Medulla oblongata (tissue), 1 donor: Measurements from ENCODE around the gene C1QTNF4.

Source experiments
- DNase-seq: peaks from one replicate; pipeline ENCODE4 v3.0.0-alpha.2; 2015; ENCODE audit errors: extremely low spot score

C1QTNF4 gene

DNA sequence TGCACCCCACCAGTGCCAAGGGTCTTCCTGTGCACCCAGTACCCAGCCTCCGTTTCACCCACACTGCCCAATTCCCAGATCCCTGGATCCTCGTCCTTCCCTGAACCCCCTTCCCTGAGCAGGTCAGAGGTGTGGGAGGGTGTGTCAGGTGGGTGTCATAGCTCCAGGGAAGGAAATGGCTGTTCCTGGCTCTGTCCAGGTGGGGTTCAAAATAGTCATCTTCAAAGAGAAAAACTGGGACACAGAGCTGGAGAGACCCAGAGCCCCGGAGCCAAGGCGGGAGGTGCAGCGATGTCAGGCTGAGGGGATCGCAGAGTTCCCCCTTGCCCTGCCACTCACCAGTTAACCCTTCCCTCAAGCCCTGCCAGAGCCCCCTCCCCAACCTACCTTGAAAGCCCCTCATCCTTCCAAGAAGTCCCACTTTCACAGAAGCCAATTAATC, 698 bp downstream of the C1QTNF4 start:
- DNase-seq, result no peak

DNA sequence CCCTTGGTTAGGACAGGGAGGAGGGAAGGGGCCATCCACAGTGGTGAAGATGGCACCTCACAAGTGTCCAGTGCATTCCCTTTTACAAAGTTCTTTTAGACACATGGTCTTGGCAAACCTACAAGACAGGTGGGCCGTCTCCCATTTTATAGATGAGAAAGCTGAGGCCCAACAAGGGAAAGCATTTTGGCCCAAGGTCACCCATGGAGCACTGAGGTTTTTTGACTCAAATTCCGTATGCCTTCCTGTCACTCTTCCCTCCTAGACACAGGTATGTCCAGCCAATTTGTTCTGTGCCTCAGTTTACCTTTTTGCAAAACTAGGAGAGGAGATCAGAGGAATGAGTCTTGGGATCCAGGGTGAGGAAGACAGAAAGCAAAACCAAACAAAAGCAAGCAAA, 1.2 kb downstream of the C1QTNF4 start:
- DNase-seq, result no peak

DNA sequence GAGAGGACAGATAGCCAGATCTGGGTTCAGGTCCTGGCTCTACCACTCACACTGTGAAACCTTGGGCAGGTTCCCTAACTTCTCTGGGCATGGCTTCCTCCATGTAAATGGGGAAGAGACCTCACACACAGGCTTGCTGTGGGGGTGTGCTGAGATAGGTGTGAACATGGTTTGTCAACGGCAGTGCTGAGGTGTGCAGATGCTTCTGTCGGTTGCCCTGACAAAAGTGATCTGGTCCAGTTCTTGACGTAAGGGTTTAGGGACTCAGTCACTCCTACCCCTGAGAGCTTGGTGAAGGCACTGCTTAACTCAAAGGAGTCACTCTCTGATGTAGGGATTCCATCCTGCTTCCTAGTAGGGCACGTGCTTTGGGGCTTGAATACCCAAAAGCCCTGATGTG, 2.0 kb downstream of the C1QTNF4 start:
- DNase-seq, result no peak

DNA sequence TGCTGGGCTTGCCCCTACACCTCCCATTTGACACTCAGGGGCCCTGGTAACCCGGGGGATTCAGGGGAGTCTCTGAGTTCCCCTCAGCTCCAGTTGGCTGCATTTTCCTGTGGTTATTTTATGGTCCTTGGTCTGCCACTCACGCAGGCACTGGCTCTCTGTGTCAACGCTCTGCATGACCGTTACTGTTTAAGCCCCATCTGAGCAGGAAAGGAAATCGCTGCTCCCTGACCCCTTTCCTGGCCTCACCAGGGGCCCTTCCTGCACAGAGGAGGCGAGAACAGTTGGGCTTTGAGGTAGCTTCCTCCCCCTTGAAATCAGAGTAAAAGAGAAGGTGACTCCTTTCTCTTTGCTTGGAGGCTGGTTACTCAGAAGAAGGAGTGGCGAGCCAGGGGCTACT, 2.4 kb downstream of the C1QTNF4 start:
- no peak for DNase-seq

DNA sequence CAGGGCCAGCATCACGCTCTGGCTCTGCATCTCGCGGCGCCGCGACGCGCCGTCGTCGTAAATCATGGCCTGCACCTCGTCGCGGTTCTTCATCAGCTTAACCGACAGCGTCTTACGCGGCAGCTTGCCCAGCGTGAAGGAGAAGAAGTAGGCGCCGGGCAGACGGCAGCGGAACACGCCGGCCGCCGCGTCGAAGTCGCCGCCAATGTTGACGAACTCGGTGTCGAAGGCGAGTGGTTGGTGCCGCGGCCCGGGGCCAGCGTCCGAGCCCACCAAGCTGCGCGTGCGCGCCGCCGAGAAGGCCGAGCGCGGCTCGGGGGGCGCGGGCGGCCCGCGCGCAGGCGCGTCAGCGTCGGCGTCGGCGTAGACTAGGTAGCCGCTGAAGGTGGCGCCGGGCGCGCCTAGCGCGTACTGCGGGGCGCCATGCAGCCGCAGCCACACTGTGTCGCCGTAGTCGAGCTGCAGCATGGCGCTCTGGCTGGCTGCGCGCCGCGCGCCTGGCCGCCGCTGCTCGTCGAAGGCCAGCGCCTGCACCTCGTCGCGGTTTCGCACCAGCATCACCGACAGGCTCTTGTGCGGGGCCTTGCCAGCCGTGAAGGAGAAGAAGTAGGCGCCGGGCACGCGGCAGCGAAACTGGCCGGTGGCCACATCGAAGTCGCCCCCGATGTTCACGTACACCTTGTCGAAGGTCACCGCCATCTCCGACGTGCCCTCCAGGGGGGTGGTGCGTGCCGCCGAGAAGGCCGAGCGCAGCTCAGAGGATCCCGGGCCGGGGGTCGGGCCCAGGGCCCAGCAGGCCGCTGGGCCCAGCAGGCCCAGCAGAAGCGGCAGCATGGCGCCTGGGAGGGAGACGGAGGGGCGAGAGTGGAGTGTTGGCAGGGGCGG, 4.0 kb downstream of the C1QTNF4 start:
- DNase-seq, result no peak

DNA sequence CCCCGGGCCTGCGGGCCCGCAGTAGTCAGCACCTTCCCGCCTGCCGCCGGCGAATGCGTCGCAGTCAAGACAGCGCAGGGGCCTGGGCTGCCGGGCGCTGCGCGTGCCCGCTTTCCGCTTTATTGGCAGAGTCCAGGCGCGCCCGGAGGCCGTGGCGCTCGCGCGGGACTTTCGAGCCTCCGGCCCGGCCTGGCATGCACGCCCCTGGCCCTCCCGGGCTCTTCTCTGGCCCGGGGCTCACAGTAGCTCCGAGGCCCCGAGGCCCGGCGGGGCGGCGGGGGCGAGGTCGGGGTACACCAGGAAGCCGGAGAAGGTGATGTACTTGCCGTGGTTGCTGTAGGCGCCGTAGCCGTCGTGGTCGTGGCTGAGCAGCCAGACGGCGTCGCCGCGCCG, 4.6 kb downstream of the C1QTNF4 start:
- DNase-seq, result no peak

DNA sequence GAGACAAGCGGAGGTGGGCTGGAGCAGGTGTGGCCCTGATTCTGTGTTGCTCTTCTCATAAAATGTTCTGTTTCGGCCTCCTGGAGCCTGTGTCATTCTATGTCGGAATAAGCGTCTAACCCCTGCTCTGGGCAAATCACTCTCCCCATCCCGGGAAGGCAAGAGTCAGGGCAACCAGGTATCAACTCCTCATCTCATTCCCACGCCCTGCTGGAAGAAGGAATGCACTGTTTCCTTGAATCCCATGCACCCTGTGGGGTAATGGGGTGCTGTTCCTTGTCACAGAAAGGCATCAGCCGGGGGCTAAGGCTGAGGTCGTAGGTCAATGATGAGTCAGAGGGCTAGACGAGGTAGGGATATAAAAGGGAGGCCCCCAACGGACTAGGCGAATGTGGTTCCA, 5.1 kb downstream of the C1QTNF4 start:
- DNase-seq, result no peak

DNA sequence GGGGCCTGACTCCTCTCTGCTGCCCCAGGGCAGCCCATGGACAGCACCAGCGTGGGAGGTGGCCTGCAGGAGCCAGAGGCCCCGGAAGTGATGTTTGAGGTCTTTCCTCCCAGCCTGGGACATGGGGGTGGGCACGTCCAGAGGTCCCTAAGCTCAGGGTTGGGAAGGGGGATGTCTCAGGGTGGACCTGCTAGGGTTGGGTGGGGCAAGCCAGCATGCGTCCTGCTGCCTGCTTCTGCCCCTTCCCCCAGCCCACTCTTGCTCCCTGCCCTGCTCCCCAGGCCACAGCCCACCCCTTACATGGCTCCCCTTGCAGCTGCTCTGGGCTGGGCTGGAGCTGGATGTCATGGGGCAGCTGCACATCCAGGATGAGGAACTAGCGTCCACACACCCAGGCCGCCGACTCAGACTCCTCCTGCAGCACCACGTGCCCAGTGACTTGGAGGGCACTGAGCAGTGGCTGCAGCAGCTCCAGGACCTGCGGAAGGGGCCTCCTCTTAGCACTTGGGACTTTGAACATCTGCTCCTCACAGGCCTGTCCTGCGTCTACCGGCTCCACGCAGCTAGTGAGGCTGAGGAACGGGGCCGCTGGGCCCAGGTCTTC, 6.4 kb downstream of the C1QTNF4 start:
- DNase-seq, result peak; percentile 81

DNA sequence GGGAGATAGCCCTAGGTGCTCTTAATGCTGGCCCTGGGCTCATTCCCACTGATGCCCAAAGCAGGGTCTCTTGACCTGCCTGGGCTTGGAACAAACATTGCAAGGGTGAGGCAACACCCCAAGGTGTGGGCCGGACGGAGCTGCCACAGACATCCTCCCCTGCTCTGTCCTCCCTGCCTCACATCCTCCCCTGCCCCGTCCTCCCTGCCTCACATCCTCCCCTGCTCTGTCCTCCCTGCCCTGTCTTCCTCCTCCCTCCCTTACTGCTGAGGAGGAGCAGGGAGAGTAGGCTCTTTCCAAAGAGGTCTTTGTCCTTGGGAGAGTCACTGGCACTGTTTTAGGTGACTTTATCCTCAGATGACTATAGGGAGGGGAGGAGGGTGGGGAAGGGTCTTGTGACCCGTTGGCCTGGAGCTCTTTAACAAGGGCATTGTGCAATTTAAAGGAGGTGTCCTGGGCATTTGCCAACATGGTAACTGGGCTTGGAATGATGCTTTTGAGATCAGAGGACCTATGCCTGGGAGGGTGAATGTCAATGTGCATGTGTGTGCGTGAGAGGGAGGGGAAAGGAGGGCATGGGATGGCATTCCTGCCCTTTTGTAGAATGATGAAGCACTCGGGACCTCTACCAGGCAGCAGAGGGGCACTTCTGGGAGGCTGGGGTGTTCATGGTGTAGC, 7.0 kb downstream of the C1QTNF4 start:
- DNase-seq, result no peak

DNA sequence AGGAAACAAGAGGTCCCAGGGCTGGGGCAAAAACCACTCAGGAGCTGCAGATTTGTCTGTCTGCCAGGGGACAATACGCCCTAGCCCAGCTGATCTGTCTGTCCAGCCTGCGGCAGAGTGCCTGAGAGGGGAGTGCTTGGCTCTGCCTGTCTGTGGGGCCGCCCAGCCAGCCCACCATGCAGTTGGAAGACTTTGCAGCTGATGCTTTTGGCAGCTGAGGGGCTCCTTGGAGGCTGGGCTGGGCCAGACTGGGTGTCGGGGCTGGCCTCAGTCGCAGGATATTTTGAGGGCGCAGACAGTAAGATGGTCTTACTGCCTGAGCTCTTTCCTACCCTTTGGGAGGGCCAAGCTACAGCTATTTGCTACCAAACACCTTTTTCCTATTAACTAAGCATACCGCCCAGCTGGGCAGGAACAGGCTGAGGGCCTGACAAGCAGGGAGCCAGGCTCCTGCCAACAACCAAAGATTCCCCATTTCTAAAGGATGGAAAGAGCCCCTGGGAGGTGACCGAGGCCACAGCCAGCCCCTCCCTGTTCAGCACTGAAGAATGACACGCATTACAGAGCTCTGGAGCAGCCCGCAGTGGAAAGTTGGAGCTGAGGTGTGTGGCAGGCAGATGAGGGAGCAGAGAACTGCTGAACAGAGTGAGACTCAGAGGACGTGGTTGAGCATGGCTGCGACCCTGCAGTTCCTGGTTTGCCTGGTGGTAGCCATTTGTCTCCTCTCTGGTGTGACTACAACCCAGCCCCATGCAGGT, 7.9 kb downstream of the C1QTNF4 start, which contains the start of gene FAM180B:
FAM180B (plus strand) TSS at position 581 of the 758 bp plus-strand sequence; CDS start at position 672, 91 bp downstream.
- DNase-seq, result peak; percentile 77

DNA sequence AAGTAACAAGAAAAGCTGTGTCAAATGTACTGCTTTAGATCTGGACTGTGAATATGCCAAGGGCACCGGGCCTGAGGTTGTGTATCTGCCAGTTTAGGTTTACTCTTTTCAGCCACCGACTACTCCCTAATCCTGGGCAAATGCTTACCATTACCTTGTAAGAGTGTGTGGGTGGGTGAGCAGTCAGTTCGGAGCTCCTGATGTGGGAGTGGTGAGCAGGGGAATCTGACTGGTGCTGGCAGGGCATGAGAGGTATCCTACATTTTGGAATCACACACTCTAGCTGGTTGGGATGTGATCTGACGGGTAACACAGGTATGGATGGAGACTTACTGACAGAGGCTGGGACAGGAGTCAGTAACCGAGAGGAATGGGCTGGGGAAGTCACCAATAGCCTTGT, 10.4 kb downstream of the C1QTNF4 start:
- DNase-seq, result no peak

DNA sequence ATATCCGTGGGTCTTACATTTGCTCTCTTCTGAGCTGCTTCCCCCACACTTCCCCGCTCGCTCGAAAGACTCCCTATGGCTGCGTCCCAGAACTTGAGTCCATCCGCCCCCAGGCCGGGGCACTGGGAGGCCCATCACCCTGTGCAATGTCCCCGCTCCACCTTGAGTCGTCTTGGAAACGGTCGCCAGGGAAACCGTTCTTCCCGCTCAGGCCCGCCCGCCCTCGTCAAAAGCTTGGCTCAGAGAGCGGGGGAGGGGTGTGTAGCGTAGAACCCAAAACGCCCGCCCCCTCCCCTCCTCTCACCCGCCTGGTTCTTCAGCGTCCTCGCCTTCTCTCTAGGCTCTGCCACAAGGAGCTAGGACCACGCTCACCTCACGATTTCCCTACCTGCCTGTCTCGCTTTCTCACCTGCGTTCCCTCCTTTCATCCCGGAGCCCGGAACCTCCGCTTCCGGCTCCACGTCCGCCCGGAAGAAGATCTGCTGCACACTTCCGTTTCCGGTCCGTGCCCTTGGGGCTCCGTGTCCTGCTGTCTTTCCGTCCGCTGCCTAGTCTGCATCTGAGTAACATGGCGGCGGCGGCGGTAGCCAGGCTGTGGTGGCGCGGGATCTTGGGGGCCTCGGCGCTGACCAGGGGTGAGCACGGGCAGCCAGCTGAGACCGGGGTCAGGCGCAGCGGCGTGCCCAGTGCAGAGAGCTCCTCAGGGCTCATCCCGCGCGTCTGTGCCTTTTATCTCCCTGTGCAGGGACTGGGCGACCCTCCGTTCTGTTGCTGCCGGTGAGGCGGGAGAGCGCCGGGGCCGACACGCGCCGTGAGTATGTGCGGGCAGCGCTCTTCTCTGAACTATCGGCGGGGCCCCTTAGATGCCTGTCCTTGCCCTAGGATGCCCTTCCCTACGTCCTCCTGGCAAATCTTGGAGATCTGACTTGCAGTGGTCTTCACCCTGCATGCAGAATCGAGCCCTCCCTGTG, 15.4 kb downstream of the C1QTNF4 start, which contains the start of the genes KBTBD4 and NDUFS3:
KBTBD4 (minus strand) TSS at position 447 of the 971 bp plus-strand sequence; CDS start at position 428, 19 bp downstream.
NDUFS3 (plus strand) TSS at position 551 of the 971 bp plus-strand sequence; CDS start at position 569, 18 bp downstream.
- peak; percentile 94 for DNase-seq

DNA sequence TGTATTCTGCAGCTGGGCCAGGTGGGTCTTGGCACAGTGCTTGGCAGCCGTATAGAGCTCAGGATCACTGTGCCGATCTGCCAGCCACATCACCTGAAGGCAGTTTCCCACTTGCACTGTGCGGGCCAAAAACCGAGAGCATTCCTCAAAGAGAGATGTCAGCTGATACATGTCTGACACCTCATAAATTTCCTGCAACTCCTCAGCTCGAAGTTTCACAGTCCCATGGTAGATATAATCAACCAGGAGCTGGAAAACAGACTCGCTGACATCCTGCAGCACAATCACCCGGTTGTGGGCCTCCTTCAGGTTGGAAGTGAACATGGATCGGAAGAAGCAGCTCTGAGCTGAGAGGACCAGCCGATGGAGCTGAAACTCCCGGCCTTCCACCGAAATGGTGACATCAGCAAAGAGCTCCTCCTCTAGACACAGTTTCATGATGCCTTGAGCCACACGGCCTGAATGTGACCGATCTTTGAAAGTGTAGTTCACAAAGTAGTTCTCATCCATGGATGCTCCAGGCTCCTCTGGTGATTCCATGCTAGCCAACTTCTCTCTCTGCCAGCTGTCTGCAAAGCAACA, 16.7 kb downstream of the C1QTNF4 start:
- DNase-seq, result no peak

DNA sequence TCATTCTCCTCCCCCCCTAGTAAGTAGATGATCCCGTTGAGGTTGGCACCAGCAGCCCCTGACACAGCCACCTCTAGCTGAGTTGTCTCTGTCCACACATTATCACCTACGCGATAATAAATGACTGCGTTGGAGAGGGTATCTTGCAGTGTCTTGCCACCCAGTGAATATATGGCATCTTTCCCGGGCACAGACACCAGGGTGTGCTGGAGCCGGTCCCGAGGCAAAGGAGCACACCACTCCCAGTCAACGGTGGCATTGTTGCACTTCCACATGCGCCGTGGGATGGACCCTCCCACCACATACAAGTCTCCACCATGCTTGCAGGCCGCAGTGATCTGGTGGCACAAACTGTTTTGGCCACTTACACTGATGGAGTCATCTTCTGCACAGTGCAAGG, 20.9 kb downstream of the C1QTNF4 start:
- no peak for DNase-seq

DNA sequence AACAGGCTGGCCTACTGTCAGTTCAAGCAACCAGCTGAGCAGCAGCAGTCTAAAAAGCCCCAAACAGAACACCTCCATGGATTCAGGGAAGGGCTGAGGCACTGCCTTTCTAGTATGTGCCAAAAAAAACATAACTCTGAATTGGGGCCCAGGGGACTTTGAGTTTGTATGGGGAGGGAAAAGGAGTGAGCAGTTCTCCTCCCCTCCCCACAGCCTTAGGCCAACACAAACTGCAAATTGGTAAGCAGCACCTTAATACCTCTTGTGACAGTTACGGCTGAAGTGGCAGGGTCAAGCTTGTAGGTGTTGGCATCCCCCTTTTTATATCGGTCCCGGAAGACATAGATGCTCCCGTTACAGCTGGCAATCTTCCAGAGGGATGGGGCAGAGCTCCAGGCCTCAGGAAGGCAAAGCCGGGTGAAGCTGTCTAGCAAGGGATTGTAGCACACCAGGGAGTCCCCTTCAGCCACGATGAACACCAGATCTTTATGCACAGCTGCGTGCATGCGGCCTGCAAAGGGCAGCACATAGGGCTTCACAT, 21.4 kb downstream of the C1QTNF4 start:
- no peak for DNase-seq

DNA sequence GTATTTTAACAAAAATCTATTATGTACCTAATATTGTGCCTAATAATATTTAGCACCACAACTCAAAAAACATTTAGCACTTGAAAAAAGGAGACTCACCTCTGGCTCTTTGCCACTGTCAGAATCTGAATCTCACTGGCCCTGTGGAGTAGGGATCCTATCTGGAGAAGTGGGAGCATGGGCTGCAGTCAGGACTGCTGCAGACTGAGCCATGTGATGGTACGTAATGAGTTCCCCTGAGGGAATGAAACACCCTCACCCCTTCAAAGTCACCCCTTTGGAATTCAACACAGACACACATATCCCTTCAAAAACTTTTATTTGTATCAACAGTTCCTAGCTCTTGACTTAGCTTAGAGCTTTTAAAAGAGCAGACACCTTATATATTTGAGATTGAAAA, 22.3 kb downstream of the C1QTNF4 start:
- DNase-seq, result no peak

DNA sequence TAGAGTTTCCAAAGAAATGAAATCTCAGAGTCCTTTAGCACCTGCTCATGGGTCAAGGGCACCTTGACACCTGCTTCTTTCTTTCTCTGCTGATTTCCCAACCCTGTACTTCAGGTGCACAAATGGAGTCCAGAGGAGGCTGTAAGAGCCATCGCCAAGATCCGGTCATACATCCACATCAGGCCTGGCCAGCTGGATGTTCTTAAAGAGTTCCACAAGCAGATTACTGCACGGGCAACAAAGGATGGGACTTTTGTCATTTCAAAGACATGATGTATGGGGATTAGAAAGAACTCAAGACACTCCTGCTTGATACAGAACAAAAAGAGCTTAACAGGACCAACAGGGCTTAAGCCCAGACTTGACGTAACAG, 22.9 kb downstream of the C1QTNF4 start:
- no peak for DNase-seq

DNA sequence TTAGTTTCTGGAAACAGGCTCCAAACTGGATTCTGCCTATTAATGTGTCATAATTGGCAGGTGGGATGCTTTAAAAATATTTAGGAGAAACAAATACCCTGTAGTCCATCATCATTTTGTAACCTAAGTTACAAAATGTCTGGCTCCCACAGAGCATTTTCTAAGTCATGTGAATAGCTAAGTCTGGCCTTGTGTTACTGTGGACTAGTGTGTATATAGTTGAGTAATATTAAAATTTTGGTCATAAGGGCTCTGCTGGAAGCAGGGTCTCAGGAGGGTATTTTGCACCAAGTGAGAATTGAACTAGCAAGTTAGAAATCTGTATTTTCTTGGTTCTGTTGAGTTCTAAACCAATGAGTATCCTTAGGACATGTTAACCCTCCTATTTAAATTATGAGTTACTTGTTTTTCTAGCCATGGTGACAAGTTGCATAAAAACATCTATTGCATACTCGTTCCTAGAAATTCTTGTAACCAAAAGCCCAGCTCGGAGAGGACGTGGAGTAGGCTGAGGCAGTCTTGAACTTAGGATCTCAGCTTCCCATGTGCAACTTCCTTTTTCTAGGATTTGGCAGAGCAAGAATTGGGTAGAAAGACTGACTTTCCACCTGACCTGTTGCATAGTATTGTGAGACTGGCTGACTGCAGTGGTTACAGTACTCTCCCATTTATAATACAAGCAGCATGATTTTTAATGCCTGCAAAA, 23.4 kb downstream of the C1QTNF4 start:
- no peak for DNase-seq

DNA sequence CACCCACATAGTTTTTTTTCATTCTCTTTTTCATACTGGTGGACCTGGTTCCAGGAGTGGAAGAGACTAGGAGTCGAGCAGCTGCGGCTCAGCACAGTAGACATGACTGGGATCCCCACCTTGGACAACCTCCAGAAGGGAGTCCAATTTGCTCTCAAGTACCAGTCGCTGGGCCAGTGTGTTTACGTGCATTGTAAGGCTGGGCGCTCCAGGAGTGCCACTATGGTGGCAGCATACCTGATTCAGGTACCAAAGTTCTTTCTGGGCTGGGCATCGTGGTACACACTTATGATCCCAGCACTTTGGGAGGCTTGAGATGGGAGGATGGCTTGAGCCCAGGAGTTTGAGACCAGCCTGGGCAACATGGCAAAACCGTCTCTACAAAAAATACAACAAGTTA, 24.6 kb downstream of the C1QTNF4 start:
- DNase-seq, result no peak
